HG03175 (cell line): ENCODE results near the gene TMOD3.
"Not testable (repeated sequence)": the region's sequence is repeated elsewhere in the genome, so short reads cannot be mapped to it uniquely, and the experiment has no call there.

Experiments
- ATAC-seq: cut with Tn5 transposase; IDR thresholded peaks from one replicate; pipeline ENCODE4 v1.9.1; 2021; ENCODE audit warnings: mild to moderate bottlenecking, moderate library complexity; ENCODE audit not compliant: unreplicated experiment

Gene TMOD3

DNA sequence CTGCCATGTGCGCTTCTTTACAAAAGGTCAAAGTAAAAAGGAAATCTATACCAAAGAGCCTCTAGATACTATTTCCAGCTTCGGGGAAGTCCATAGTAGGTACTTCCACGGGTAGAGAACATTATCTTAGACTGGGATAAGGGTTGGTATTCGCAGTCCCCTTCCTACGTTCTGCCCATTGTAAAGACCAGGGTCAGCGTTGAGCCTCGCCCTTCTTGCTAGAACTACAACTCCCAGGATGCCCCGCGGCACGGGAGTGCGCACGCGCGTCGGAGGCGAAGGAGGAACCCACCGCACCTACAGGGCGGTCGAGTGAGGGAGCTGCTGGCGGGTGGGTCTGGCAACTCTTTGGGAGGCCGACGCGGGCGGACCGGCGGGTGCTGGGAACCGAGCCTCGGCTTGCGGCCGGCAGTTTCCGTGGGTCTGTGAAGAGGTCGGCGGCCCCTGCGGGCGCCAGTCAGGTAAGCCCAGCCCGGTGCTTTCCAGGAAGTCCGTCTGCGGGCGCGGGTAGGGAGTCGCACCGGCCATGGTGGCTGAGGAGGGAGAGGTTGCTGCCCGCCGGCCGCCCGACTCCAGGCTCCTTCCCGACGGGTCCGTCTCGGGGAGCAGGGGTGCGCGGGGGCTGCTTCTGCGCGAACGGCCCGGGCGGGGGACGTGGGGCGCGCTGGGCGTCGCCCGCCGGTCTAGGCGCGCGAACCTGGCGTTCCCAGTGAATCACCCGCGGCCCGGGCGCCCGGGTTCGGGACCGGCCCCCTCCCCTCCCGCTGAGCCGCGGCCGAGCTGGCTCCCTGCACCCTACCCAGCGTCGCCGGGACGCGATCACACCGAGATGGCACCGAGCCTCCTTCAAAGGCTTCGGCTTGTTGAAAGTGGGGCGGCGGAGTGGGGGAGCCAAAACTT, at the start of gene TMOD3:
TMOD3 (plus strand) TSS at position 278 of the 900 bp plus-strand sequence. CDS start 33,232 bp downstream, outside the sequence.
- ATAC-seq, result peak; percentile 88

GRCh38 chr15:51780636-51781035, 48.8 kb upstream of the TMOD3 start:
- ATAC-seq, result no peak

DNA sequence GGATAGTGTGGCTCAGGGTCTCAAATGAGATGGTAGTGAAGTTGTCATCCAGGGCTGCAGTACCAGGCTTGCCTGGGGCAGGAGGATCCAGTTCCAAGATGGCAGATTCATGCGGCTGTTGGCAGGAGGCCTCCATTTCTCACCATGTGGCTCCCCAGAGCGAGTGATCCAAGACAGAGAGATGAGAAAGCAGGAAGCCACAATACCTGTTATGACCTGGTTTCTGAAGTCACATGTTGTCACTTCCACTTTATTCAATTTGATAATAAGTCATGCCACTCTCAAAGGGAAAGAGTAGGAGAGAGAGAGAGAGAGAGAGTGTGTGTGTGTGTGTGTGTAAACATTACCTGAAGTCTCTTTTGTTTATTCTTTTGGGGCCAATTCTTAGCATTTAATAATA, 47.9 kb upstream of the TMOD3 start:
- no peak for ATAC-seq

DNA sequence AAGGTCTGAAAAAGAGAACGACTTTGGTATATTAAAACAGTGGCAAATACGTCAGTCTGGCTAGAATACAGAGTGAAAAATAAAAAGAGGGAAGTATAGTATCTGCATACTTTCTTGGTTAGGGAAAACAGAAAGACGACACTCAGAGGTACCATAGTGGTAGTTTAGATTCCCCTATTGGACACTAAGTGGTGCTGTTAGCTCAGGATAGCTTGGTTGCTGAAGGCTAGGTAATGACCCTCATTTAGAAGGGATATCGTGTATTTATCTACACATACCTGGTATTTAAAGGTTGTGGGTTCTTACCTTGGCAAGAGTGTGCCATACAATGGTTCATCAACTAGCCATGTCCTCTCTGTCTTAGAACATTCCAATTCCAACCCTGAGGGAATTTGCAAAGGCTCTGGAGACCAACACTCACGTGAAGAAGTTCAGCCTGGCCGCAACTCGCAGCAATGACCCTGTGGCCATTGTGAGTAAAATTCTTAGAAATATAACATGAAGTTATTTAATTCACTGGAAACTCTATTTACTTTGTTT, 47.0 kb upstream of the TMOD3 start:
- no peak for ATAC-seq

DNA sequence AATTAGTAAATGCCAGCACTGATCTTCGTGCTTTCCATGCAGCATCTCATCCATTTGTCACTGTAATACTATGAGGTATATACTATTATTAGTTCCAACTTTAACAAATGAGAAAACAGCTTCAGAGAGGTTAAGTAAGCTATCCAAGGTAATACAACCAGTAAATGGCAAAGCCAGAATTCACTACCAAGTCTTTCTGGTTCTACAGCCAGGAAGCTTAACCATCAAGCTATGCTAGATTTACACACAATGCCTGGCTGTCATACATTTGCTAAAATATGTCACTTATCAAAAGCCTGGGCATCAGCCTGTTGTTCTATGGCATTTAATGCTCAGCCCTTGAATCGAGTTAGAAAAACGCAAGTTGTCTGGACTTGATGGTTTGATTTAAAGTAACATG, 45.5 kb upstream of the TMOD3 start:
- no peak for ATAC-seq

DNA sequence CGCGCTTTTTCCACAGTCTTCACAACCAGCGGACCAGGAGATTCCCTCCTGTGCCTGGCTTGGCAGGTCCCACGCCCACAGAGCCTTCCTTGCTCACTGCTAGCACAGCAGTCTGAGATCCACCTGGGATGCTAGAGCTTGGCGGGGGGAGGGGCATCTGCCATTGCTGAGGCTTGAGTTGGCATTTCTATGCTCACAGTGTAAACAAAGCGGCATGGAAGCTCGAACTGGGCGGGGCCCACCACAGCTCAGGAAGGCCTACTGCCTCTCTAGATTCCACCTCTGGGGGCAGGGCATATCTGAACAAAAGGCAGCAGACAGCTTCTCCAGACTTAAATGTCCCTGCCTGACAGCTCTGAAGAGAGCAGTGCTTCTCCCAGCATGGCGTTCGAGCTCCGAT, 42.3 kb upstream of the TMOD3 start:
- ATAC-seq, result not testable (repeated sequence)

DNA sequence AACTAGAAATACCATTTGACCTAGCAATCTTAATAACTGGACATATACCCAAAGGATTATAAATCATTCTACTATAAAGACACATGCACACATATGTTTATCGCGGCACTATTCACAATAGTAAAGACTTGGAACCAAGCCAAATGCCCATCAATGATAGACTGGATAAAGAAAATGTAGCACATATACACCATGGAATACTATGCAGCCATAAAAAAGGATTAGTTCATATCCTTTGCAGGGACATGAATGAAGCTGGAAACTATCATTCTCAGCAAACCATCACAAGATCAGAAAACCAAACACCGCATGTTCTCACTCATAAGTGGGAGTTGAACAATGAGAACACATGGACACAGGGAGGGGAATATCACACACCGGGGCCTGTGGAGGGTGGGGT, 37.0 kb upstream of the TMOD3 start:
- not testable (repeated sequence) for ATAC-seq

DNA sequence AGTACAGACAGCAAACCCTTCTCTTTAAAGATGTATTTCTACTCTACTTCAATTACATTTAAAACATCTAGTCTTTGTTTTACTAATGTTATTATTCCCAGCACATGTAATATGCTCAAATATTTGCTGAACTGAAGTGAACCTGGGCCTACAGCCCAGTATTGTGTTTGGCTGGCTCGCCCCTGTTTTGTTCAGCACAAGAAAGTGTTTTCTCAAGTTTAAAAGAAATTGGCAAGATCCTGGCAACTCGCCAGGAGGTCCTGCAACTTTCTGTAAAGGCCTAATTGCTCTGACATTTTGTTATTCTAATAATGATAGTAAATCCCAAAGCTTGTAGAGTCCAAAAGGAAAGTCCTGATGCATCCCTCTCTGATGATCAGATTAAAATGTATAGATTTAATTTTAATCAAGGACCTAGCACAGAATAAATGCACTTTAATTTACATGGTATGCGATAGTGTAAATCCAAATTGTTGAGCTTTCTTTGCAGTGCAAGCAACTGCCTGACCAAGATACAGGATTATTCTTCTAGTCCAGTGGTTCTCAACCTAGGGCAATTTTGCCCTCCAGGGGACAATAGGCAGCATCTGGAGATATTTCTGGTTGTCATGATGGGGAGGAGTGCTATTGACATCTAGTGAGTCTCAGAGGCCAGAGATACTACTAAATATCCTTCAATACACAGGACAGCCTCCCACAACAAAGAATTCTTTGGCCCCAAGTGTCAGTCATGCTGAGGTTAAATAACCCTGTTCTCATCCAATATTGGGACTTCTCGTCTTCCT, 35.7 kb upstream of the TMOD3 start:
- ATAC-seq, result no peak

DNA sequence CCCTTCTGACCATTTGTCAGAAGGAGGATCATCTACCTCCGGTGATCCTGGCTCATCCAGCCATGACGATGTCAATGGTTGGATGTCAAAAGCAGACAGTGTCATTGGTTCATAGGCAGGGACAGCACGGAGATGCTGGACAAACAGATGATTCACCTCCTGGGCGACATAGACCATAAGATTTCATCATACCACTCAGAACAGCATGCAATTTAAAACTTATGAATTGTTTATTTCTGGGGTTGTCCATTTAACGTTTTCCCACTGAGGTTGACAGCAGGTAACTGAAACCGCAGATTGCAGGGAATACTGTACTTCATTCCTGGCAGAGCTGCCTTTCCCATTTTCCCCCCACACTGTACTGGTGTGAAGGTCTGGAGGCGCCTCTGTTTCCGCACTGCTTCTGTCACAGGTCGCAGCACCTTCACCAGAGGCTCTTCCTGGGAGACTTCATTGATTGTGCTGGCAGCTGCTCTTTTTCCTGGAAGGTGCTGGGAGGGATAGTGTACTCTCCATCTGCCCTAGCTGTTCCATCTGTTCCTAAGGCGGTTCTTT, 32.5 kb upstream of the TMOD3 start:
- no peak for ATAC-seq

DNA sequence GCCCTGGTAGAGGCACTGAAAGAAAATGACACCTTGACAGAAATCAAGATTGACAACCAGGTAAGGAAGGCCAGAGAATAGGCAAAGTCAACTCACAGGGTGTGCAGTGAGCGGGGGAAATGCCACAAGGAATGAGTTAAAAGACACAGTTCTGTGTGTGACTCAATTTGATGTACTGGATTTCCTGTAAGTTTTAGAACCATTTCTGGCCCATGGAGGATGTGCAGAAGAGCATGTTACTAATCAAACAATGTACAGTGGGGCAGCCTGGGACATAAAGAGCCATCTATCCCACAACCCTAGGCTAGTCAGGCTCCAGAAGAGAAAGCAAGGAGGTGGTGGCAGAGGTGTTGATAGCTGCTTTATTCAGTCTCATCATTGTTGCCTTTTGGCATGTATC, 31.2 kb upstream of the TMOD3 start:
- ATAC-seq, result no peak

DNA sequence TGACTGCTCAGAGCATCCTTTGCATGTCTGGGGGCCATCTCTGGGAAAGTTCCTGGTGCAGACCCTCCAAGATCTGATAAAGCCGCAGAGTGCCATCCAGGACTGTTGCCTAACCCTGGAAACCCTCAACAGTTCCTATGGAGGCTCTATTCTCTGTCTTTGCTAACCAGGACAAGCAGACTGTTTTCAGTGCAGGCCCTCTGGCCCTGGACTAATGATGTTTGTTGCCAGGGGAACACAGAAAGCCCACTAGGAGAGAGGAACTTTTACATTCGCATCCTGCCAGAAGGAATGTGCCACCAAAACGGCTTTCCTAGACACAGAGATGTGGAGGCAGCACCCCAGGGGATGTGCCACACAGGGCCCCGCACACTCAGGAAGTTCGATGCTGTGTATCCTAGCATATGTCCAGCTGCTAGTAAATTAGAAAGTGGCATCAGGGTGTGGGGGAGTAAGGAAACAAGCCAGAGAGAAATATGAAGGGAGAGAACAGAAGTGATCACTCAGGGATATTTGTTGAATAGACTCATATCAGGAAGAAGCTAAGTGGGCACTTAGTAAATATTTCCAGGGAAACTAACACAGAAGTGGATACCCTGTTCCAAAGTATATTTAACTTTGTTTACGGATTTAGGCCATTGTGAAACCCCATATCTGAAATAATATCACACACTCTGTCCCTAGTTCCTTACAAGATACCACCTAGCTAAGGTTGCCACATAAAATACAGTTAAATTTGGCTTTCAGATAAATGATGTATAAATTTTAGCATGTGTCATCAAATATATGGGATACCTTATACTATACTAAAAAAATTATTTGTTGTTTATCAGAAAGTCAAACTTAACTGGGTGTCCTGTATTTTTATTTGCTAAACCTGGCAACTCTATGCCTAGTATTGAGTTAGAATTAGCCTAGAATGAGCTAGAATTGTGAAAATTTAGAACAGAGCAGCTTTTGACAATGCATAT, 29.9 kb upstream of the TMOD3 start:
- no peak for ATAC-seq

- ATAC-seq, result no peak
Observed at GRCh38 chr15:51801391-51801835, 28.0 kb upstream of the TMOD3 start.

- ATAC-seq, result no peak
Observed at GRCh38 chr15:51802593-51802992, 26.9 kb upstream of the TMOD3 start.

- ATAC-seq, result no peak
Observed at GRCh38 chr15:51803965-51804364, 25.5 kb upstream of the TMOD3 start.

DNA sequence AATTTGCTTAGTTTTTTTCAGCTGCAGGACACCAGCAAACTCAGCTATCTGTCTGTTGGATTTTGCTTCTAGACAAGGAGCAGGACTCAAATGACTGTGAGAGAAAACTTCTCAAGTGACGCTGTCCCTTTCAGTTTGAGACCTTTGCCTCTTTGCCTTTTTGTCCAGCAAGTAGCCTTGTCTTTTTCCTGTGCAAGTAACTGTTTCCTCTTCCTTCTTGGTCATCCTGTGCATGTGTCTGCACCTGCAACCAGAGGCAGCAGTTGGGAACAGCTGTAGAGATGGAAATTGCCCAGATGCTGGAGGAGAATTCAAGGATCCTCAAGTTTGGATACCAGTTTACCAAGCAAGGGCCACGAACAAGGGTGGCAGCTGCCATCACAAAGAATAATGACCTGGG, 23.3 kb upstream of the TMOD3 start:
- no peak for ATAC-seq

DNA sequence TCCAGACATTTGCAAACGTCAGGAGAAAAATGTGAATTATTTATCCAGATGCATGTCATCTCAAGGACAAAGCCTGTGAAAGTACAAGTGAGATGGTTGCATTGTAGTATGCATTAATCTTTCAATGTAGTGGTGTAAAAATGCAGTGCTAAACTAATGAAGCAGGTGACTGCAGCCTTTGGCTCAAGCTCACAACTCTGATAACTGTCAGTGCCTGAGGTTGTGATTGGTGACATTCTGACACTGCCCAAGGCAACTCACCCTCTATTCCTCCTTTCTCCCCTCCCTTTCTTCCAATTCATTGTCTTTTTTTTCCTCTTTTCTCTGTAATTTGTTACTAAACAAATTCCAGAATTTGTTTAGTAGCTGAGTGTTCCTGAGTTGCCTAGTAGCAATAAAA, 20.0 kb upstream of the TMOD3 start:
- no peak for ATAC-seq

DNA sequence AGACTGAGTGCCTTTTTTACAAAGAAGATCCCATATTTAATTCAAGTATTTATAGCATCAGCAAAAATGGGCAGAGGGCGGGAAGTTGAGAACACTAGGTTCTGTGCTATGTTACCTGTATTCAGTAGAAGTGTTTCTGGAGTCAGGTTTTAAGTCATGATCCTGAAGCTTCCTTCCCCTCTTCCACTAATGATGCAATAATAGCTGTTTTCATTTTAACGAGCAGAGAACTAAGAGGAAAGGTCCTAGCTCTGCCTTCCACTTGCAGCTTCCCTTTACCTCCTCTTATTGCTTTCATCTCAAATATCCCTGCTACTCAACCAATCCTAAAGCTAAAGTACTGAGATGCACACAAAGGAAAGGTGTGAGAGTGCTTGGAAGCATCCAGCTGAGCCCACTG, 16.9 kb upstream of the TMOD3 start:
- ATAC-seq, result no peak

GRCh38 chr15:51814606-51815005, 14.8 kb upstream of the TMOD3 start:
- no peak for ATAC-seq

- no peak for ATAC-seq
Observed at GRCh38 chr15:51816611-51817010, 12.8 kb upstream of the TMOD3 start.

GRCh38 chr15:51818150-51818549, 11.3 kb upstream of the TMOD3 start:
- ATAC-seq, result no peak
